ENCODE data around the gene NPHP3.

DNA sequence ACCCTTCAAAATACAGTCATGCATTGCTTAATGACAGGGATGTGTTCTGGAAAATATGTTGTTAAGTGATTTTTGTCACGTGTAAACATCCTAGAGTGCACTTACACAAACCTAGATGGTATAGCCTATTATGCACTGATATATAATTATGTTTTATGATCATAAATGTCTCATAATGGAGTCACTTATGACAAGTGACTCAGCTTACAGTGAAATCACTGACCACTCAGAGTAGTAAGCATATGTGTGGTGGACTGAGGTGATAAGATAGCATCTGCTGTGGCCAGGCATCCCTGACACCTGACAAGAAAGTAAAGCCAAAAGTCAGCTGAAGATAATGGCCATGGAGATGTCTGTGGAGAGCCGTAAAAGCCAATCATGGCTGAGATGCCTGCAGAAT is 68.0 kb downstream of the NPHP3 start:
- no peak for TF ChIP-seq POLR2AphosphoS5 (IDR thresholded peaks at IDR 0.05; ENCODE audit: low read depth, low read length)
- no peak for TF ChIP-seq TAF1 (IDR thresholded peaks at IDR 0.05; ENCODE audit: borderline replicate concordance, insufficient read depth, low read length)
- no peak for TF ChIP-seq SIN3A (IDR thresholded peaks at IDR 0.05; ENCODE audit: borderline replicate concordance, insufficient read depth, low read length)
- TF ChIP-seq, protein P1, sequence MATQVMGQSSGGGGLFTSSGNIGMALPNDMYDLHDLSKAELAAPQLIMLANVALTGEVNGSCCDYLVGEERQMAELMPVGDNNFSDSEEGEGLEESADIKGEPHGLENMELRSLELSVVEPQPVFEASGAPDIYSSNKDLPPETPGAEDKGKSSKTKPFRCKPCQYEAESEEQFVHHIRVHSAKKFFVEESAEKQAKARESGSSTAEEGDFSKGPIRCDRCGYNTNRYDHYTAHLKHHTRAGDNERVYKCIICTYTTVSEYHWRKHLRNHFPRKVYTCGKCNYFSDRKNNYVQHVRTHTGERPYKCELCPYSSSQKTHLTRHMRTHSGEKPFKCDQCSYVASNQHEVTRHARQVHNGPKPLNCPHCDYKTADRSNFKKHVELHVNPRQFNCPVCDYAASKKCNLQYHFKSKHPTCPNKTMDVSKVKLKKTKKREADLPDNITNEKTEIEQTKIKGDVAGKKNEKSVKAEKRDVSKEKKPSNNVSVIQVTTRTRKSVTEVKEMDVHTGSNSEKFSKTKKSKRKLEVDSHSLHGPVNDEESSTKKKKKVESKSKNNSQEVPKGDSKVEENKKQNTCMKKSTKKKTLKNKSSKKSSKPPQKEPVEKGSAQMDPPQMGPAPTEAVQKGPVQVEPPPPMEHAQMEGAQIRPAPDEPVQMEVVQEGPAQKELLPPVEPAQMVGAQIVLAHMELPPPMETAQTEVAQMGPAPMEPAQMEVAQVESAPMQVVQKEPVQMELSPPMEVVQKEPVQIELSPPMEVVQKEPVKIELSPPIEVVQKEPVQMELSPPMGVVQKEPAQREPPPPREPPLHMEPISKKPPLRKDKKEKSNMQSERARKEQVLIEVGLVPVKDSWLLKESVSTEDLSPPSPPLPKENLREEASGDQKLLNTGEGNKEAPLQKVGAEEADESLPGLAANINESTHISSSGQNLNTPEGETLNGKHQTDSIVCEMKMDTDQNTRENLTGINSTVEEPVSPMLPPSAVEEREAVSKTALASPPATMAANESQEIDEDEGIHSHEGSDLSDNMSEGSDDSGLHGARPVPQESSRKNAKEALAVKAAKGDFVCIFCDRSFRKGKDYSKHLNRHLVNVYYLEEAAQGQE (IDR thresholded peaks at IDR 0.05; ENCODE audit: insufficient read depth in 1 of 2, low read depth in 2 of 2, low read length in 2 of 2), result no peak
- TF ChIP-seq FOXP2 (optimal IDR thresholded peaks at IDR 0.05; ENCODE audit: borderline replicate concordance, extremely low read depth, extremely low read length, insufficient read depth), result no peak

All from PFSK-1 (cell line).